Loucy (cell line): ENCODE measurements around the gene FOXP4.

ENCODE experiments used
- H2AFZ ChIP-seq: fragments of 200-600 bp; sonication (generic); 2 replicates; pipeline ENCODE4 v1.6.0; 2016; ENCODE audit warnings: antibody characterized with exemption, mild to moderate bottlenecking, low read length, moderate library complexity
- H3F3A ChIP-seq: fragments of 200-600 bp; 2 replicates; pipeline ENCODE4 v1.6.0; 2016; ENCODE audit warnings: antibody characterized with exemption, low read depth, mild to moderate bottlenecking
- H3K27me3 ChIP-seq: fragments of 200-600 bp; sonication (generic); 2 replicates; pipeline ENCODE4 v1.6.1; 2014; ENCODE audit warnings: low read length, mild to moderate bottlenecking; ENCODE audit not compliant: insufficient read depth, poor library complexity, severe bottlenecking
- H3K36me3 ChIP-seq: fragments of 200-600 bp; sonication (generic); 2 replicates; pipeline ENCODE4 v1.6.1; 2016; ENCODE audit warnings: low read length; ENCODE audit not compliant: insufficient read depth
- H3K4me1 ChIP-seq: fragments of 200-600 bp; sonication (generic); 2 replicates; pipeline ENCODE4 v1.5.1; 2014; ENCODE audit warnings: low read length, mild to moderate bottlenecking; ENCODE audit not compliant: insufficient read depth, poor library complexity, severe bottlenecking
- H3K4me2 ChIP-seq: fragments of 200-600 bp; sonication (generic); 2 replicates; pipeline ENCODE4 v1.6.0; 2014; ENCODE audit warnings: antibody characterized with exemption, low read length, low read depth, mild to moderate bottlenecking; ENCODE audit not compliant: poor library complexity, severe bottlenecking
- H3K4me3 ChIP-seq: fragments of 200-600 bp; sonication (generic); 2 replicates; pipeline ENCODE4 v1.5.1; 2014; ENCODE audit warnings: low read length, mild to moderate bottlenecking, mixed read lengths; ENCODE audit not compliant: poor library complexity, severe bottlenecking
- H3K79me2 ChIP-seq: fragments of 200-600 bp; sonication (generic); 2 replicates; pipeline ENCODE4 v1.6.1; 2014; ENCODE audit warnings: low read length; ENCODE audit not compliant: insufficient read depth
- H3K9ac ChIP-seq: fragments of 200-600 bp; sonication (generic); 2 replicates; pipeline ENCODE4 v1.6.0; 2014; ENCODE audit warnings: mild to moderate bottlenecking, low read depth, low read length, moderate library complexity; ENCODE audit not compliant: poor library complexity, severe bottlenecking
- H3K9me2 ChIP-seq: fragments of 200-600 bp; sonication (generic); replicated peaks from 2 replicates; pipeline ENCODE4 v1.6.1; 2016; ENCODE audit warnings: low read depth, low read length, mixed read lengths
- H3K9me3 ChIP-seq: fragments of 200-600 bp; sonication (generic); 2 replicates; pipeline ENCODE4 v1.6.1; 2014; ENCODE audit warnings: mild to moderate bottlenecking, antibody characterized with exemption, low read length, low read depth; ENCODE audit not compliant: insufficient read depth
- H4K20me1 ChIP-seq: fragments of 200-600 bp; sonication (generic); 2 replicates; pipeline ENCODE4 v1.6.0; 2014; ENCODE audit warnings: antibody characterized with exemption, low read length, mild to moderate bottlenecking; ENCODE audit not compliant: insufficient read depth, poor library complexity, severe bottlenecking
- CTCF ChIP-seq: fragments of 200-600 bp; sonication (generic); conservative IDR thresholded peaks from 2 replicates; pipeline ENCODE4 v1.5.1; 2014; ENCODE audit warnings: mild to moderate bottlenecking, antibody characterized with exemption, low read length
- EZH2phosphoT487 ChIP-seq: fragments of 200-600 bp; IDR thresholded peaks from 2 replicates; pipeline ENCODE4 v1.6.1; 2018; ENCODE audit warnings: antibody characterized with exemption, mild to moderate bottlenecking, moderate library complexity, borderline replicate concordance

The FOXP4 gene

GRCh38 chr6:41585605-41586004 lies 39.4 kb downstream of the FOXP4 start:
- no peak overlapping the region for H2AFZ ChIP-seq
- no peaks in the 10 kb centered on the region for H3K9me3 ChIP-seq
- H3K9me2 ChIP-seq, result no peaks in the 10 kb centered on the region
- TF ChIP-seq CTCF (no peak), EZH2phosphoT487 (no peak)
- no peak overlapping the region for H3K4me2 ChIP-seq
- H3K4me3 ChIP-seq, result no peak overlapping the region
- H3F3A ChIP-seq, result no peaks in the 10 kb centered on the region
- H3K79me2 ChIP-seq, result no peaks in the 10 kb centered on the region
- no peaks in the 10 kb centered on the region for H3K4me1 ChIP-seq
- no peaks in the 10 kb centered on the region for H3K27me3 ChIP-seq
- no peak overlapping the region for H3K9ac ChIP-seq
- no peaks in the 10 kb centered on the region for H4K20me1 ChIP-seq
- peaks cover 58% of the 10 kb centered on the region; the same call in 1 of the 2 replicates for H3K36me3 ChIP-seq

GRCh38 chr6:41586252-41587007 lies 40.2 kb downstream of the FOXP4 start:
- TF ChIP-seq EZH2phosphoT487, result no peak
- no peak for TF ChIP-seq CTCF
- Histone ChIP-seq H3K79me2 (no peaks in the 10 kb centered on the region), H3K4me1 (no peaks in the 10 kb centered on the region), H3F3A (no peaks in the 10 kb centered on the region), H3K36me3 (peaks cover 59% of the 10 kb centered on the region; the same call in 1 of the 2 replicates), H3K4me2 (no peak overlapping the region), H3K9me2 (no peaks in the 10 kb centered on the region), H3K9ac (no peak overlapping the region), H3K27me3 (no peaks in the 10 kb centered on the region), H4K20me1 (no peaks in the 10 kb centered on the region), H3K9me3 (no peaks in the 10 kb centered on the region), H3K4me3 (no peak overlapping the region), H2AFZ (no peak overlapping the region)

- Histone ChIP-seq H3K4me2 (no peak overlapping the region), H3K9ac (no peak overlapping the region), H3K79me2 (no peaks in the 10 kb centered on the region), H2AFZ (no peak overlapping the region), H3K36me3 (peaks cover 63% of the 10 kb centered on the region; the same call in 1 of the 2 replicates), H4K20me1 (no peaks in the 10 kb centered on the region), H3F3A (no peaks in the 10 kb centered on the region), H3K9me3 (no peaks in the 10 kb centered on the region), H3K9me2 (no peaks in the 10 kb centered on the region), H3K27me3 (no peaks in the 10 kb centered on the region), H3K4me1 (peaks cover 3% of the 10 kb centered on the region), H3K4me3 (no peak overlapping the region)
- no peak for TF ChIP-seq EZH2phosphoT487
- no peak for TF ChIP-seq CTCF
Measured at GRCh38 chr6:41587131-41587879, 41.1 kb downstream of the FOXP4 start.
